Superior temporal gyrus (tissue), 1 donor: ENCODE measurements around the gene TMEM63C.
"Not testable (repeated sequence)": the region's sequence is repeated elsewhere in the genome, so short reads cannot be mapped to it uniquely, and the experiment has no call there.

Experiments
- DNase-seq: peaks from one replicate; pipeline ENCODE4 v3.0.0-alpha.2; 2016; ENCODE audit errors: extremely low spot score

Gene TMEM63C

DNA sequence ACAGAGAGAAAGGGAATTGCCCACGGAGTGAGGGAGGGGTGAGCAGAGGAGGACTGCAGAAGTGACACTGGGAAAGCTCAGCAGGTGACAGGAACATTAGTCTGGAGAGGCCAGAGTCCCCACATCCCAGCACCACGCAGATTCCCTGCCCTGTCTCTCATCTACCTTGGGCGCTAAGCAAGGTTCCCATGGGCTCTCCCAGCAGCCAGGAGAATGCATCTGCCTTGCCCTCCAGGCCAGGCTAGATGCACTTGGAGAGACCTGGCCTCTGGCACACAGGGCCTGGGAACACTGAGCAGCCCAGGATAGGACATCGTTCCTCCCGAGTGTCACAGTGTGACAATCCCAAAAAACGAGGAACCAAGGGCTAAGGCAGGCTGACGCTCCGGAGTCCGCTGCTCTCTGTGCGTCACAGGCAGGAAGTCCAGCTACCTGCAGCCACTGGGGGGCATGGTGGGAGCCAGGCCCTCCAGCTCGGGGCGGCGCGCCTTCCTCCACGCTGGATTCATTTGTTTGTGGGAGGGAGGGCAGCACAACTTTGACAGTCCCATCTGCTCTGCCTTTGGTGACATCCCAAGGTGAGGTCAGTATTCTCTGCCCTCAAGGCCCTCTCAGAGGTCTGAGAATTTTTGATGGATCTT lies 94.8 kb downstream of the TMEM63C start:
- DNase-seq: no peak

GRCh38 chr14:77276959-77277358 lies 95.4 kb downstream of the TMEM63C start:
- no peak for DNase-seq

DNA sequence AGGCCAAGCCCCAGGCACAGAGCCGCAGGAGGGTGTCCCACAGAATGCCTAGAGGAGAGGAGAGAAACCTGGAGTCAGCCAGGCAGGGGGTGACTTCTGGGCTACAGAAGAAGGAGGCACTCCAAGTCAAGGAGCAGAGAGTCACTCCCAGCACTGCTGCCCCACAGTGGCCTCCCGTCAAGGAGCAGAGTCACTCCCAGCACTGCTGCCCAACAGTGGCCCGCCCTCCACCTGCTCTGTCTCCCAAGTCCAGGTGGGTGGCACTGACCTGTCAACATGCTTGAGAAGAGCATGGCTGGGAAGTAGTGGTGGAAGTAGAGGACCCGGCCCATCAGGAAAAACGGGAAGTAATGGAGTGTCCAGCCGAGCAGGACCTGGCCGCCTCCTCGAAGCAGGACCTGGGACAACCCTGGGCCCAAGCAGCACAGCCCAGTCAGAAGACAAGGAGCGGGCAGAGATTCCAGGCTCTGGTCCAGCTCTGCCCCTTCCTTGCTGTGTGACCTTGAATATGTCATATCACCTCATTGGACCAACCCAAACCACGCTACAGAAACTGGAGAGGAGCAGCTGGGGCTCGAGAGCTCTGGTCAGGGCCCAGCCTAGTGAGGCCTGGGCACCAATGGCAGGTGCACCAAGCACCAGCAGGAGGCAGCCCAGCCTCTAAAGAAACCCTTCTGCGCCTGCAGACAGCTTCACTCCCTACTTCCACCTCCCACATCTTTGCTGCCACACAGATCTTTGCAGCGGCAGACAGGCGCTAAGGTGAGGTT lies 97.0 kb downstream of the TMEM63C start:
- no peak for DNase-seq

DNA sequence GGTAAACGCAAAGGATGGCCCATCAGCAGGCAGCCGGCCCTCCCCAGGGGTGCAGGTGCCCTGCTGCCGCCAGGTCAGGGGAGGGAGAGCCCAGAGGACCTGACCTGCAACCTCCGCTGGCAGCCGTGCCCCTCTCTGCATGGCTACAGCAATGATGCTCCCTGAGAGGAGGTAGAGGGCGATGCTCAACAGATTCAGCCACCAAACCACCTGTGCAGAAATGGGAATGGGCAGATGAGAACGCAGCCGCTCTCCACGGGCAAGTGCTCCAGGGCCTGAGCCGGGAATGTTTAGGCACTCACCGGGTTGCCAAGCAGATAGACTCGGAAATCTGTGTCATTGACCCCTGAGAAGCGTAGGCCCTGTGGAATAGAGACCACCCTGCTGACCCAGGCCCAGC lies 98.1 kb downstream of the TMEM63C start:
- no peak for DNase-seq

DNA sequence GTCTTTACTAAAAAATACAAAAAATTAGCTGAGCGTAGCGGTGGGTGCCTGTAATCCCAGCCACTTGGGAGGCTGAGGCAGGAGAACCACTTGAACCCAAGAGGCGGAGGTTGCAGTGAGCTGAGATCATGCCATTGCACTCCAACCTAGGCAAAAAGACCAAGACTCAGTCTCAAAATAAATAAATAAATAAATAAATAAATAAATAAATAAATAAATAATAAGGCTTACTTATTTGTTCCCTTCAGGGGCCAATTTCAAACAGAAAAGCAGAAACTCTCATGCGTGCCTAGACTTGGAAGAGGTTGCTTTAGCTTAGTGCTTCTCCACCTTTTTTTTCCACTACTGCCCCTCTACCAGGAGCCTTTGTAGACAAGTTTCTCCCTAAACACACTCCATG lies 99.3 kb downstream of the TMEM63C start:
- not testable (repeated sequence) for DNase-seq

DNA sequence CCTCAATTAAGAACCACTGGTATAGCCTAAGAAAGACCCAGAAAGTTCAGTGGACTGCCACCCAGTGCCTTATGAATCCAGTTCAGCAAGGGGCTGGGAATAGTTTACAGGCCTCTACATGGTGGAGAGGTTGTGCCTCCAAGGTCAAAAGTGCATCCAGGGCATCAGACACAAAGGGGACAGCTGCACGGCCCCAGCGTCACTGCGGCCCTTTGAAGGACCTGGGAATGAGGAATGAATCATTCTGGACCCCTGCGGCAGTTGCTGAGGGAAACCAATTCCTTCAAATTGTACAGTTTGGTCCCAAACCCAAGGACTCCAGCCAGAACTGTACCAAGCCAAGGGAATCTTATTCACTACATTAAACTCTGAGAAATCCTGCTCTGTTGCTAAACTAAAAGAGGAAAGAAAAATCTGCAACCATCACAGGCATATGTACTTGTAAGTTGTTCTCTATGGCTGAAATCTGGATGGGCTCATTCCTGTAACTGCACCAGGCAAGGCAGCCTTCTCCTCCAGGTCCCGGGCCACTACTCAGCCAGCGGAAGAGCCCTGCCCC lies 100.3 kb downstream of the TMEM63C start:
- no peak for DNase-seq

GRCh38 chr14:77284066-77284465 lies 102.5 kb downstream of the TMEM63C start:
- DNase-seq: no peak

GRCh38 chr14:77284466-77284865 lies 102.9 kb downstream of the TMEM63C start:
- DNase-seq: no peak

DNA sequence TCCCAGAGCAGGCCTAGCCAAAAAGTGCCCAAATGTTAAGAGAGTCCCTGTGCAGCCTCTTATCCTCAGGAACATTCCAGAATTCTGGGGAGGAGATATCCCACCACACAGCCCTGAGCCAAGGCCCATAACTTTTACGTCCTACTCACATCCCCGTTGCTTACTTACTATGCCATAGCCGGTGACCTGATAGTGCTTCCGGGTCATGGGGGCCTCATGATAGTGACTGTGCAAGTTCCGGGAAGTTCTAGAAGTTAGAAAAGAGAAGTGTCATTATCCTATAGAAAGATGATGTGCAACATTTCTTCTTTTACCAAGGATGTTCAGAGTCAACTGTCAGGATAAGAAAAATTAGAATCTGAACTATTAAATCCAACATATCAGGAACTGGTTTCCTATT lies 105.0 kb downstream of the TMEM63C start:
- no peak for DNase-seq

GRCh38 chr14:77290705-77291104 lies 109.1 kb downstream of the TMEM63C start:
- DNase-seq: no peak

DNA sequence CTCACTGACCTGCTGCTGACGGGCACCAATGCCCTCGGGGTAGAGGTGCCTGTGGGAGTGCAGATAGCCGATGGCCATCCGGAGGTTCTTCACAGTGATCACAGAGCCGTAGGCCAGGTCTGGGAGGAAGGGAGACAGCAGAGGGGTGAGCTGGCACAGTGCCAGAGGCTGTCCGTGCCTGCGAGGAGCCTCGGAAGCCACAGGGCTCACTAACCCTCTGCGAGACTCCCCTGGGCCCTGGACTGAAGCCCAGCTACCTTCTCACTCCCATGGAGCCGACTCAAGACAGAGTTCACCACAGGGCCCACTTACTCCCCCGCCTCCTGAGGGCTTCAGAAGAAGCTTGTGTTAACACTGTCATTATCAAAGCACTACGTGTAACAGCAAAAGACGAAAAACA lies 114.6 kb downstream of the TMEM63C start:
- DNase-seq: no peak

GRCh38 chr14:77296906-77297305 lies 115.3 kb downstream of the TMEM63C start:
- DNase-seq: no peak

GRCh38 chr14:77299771-77300170 lies 118.2 kb downstream of the TMEM63C start:
- no peak for DNase-seq

GRCh38 chr14:77301103-77301502 lies 119.5 kb downstream of the TMEM63C start:
- peak; percentile 97 for DNase-seq

- DNase-seq: no peak
Measured at GRCh38 chr14:77302926-77303325, 121.3 kb downstream of the TMEM63C start.

DNA sequence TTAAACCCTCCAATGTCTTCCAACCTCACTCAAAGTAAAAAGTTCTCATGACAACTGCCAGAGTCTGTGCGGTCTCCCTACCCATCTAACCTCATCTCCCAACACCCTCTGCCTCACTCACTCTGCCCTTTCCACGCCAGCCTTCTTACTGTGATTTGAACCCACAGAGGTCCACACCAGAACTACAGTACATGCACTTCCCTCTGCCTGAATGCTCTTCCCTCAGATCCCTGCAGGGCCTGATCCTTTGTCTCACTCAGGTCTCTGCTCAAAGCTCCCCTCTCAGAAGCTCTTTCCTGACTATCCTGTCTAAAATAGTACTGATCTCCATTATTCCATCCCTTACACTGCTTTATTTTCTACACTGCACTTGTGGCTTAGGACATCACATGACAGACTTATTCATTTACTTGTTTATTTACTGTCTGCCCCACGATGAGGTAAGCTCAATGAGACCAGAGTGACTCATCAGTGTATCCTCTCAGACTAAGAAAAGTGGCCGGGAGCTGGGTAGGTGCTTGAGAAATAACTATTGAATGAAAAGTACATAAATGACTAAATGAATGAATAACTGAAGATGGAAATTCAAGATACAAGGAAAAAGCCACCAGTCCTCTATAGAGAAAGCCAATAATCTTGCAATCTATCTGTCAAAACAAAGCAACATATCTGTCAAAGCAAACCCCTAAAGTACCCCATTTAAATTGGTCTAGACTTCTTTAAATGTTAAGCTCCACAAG lies 122.0 kb downstream of the TMEM63C start:
- DNase-seq: peak; percentile 82

DNA sequence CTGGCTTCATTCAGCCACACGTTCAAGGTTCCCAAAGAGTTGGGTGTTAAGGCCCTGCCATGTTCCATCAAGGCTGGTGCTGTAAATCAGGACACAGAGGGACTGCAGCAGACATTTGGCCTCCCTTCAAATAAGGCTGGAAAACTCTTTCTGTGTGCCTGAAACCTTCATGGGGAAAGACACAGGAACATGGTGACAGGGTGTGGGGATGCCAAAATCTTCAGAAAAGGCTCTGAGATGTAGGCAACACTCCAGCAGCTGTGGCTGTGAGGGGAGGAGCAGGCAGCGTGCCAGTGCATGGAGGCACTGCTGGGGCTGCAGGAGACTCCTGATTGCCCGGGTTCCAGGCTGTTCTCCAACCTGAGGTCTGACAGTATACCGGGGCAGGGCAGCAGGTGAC lies 124.1 kb downstream of the TMEM63C start:
- DNase-seq: peak; percentile 77

DNA sequence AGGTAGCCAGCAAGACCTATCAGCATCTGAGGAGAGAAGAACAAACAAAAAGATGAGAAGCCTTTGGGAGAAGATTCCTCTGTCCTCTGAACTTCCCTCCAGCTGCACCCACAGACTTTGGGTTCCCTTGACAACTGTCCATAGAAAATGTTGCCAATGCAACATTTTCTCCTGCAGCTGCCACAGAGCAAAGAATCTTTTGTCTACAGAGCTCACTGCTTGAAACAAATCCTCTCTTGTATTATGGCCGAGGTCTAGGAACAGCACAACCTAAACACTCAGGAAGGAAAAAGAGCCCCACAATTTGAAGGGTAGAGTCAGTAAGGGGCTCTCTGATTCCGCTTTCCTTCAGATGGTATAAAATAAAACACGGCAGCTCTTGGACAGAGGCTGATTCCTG lies 124.8 kb downstream of the TMEM63C start:
- peak; percentile 97 for DNase-seq

DNA sequence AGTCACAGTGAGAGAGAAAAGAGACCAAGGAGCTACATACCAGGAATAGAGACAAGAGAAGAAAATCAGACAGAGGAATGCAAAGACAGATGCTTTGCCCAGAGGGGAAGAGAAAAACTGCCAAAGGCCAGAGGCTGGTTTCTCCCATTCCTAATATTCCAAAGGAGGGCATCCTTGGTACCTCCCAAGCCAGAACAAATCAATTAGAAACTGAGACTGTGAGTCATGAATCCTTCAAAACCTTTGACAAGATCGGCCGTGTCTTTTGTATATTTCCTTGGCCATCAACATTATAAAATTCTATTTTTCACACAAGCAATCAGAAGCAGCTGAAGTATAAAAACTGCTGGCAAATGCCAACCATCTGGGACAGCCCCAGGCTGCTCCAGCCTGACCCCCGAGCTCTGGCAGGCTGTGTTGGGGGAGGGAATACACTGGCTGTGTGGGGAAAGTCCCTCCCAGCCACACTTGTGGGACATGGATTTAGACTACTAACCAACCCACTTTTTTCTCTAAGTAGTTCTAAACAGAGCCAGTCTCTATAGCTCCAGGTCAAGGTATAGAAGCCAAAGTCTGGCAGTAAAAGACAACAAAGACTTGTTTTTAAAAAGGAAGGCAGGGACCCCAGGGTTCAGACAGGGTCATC lies 125.4 kb downstream of the TMEM63C start:
- DNase-seq: peak; percentile 90
